EH (cell line): ENCODE data around the gene SUGT1.
A peak's percentile ranks its signal among the peaks of the same experiment; 100 is the strongest.
"Not testable (repeated sequence)": the region's sequence is repeated elsewhere in the genome, so short reads cannot be mapped to it uniquely, and the experiment has no call there.

Experiments used
- DNase-seq: peaks from one replicate; pipeline ENCODE4 v3.0.0-alpha.2; 2015; ENCODE audit warnings: low read depth

Gene SUGT1

DNA sequence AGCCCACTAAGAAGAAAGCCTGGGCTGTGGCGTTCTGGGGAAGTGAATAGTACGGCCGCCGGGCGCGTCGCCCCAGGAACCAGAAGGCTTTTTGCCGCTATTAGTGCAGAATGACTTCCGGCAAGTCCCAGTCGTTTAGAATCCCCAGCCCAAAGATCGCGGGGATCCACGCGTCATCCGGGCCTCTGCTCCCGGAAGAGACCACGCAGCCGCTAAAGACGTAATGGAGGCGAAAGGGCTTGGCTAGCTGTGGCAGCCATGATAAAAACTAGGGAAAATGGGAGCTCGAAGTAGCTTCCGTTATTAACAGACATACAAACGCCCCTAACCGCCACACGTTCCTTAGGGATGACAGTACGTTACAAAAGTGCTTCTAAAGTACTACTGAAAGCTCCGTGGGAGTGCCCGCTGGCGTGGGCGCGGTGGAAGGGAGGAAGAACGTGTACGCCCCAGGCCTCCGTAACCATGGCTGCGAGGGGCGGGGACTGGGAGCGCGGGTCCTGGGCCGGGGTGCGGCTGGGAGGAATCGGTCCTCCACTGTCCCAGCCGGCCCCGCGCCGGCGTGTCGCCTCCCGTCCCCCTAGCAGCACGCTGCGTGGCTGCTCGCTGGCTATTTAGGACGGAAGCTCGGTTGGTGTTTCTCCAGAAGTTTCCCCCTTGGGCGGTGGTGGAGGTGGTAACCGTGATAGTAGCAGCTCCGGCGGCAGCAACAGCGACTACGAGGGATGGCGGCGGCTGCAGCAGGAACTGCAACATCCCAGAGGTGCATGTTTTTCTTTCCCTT lies at the start of gene SUGT1:
Gene SUGT1, plus strand, starts transcription at position 641 of the 784 bp plus-strand sequence. Its CDS starts 85 bp downstream, at position 726.
- DNase-seq: peak; percentile 99

DNA sequence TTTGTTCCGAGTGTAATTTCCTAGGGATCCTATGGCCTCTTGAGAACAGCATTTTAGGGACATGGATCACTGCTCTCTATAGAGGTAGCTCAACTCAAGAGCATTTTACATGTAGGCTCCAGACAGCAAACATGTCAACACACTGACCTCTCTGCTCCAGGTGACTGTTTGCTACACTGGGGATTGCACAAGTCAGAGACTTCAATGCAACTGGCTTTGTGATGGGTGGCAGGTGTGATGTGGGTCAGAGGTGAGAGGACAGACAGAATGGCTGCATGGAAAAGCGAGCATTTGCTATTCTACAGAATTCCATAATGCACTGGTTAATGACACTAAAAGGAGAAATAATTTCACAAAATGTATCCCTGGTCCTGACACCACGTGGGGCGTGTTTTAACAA lies 49.3 kb upstream of the SUGT1 start:
- DNase-seq: not testable (repeated sequence)

DNA sequence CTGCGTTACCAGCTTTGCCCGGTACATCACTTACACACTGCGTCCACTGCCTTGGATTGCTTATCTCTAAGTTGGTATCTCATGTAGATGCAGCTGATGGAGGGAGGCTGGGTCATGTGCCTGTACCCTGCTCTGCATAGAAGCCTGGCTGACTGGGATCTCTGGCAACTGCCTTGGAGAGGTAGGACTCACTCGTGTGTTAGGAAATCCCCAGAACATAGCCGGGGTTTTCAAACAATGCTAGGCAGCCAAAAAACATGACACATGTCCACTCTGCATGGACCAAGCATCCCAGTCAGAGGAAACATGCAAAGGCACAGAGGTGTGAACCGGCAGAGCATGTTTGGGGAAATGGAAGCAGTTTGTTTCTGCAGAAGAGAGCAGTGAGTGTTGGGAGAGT lies 46.5 kb upstream of the SUGT1 start:
- not testable (repeated sequence) for DNase-seq

DNA sequence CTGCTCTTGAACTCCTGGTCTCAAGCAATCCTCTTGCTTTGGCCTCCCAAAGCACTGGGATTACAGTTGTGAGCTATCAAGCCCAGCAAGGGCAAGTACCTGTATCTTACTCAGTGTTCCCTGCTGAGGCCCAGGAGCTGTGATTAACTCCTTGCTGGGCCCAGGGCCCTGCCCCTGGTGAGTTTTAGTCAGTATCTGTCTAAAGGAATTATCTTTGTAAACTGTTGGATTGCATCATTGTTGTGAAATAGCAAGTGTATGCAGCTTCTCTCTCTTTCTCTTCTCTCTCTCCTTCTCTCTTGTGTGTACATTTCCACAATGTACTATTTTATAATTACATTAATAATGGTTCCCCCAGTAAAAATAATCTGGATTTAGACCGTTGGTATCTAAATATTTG lies 45.8 kb upstream of the SUGT1 start:
- peak; percentile 11 for DNase-seq

DNA sequence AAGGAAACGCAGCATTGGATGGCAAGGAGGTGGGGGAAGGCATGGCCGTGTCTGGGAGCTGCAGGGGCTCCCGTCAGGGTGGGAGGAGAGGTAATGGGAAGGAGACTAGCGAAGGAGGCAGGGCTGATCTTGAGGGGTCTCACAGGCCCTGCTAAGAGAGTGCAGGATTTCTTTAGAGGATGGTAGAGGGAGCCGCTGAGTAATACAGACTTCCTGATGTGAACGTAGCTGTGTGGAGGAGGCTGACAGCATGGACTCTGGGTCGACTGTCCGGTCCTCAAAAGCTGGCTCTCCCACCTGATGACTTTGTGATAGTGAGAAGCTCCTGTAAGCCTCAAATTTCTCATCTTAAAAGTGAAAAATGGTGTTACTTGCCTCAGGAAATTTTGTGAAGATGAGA lies 44.5 kb upstream of the SUGT1 start:
- not testable (repeated sequence) for DNase-seq

DNA sequence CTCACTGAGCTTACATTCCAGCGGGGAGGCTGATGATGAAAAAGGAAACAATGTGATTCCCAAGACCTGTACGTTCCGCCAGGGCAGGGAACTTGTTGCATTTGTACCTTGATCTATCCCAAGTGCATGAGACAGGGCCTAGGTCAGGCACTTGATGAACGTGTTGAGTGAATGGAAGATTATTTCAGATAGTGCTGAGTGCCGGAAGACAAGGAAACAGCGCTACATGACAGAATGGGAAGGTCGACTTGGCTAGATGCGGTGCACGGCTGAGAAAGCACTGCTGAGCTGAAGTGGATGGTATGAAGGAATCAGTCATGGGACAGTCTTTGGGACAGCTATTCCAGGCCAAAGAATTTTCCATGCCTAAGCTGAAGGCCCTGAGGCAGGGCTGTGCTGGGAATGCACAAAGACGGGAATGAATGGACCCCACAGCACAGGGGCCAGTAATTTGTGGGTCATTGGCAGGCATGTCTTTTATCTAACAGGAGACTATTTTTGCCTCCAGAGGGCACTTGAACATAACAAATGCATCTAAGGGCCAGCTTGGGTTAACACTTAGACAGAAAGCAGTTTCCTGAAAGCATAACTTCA lies 43.5 kb upstream of the SUGT1 start:
- DNase-seq: peak; percentile 58

DNA sequence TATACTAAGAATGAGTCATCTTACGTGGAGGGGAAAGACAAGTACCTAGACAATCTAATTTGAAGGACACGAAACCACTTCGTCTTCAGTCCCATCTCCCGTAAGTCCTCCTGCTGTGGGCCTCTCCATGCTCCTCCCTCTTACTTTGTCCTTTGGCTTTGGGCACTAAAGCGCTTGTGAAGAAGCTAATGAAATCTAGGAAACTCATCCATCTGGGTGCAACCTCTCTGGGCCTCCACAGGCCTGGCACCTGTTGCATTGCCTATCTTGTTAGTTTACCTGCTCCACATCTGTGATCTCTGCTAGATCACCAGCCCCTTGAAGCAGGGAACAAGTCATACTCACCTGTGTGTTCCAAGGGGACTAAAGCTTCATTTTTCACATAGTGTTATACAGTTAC lies 42.5 kb upstream of the SUGT1 start:
- DNase-seq: not testable (repeated sequence)

DNA sequence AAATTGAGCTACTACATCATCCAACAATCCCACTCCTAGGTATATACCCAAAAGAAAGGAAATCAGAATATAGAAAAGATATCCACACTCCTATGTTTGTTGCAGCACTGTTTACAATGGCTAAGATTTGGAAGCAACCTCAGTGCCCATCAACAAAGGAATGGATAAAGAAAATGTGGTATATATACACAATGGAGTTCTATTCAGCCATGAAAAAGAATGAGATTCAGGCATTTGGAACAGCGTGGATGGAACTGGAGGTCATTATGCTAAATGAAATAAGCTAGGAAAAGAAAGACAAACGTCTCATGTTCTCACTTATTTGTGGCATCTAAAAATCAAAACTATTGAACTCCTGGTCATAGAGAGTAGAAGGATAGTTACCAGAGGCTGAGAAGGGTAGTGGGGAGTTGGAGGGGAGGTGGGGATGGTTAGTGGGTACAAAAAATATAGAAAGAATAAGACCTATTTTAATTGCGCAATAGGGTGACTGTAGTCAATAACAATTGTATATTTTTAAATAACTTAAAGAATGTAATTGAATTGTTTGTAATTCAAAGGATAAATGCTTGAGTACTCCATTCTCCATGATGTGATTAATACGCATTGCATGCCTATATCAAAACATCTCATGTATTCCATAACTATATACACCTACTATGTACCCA lies 37.4 kb upstream of the SUGT1 start:
- DNase-seq: no peak

DNA sequence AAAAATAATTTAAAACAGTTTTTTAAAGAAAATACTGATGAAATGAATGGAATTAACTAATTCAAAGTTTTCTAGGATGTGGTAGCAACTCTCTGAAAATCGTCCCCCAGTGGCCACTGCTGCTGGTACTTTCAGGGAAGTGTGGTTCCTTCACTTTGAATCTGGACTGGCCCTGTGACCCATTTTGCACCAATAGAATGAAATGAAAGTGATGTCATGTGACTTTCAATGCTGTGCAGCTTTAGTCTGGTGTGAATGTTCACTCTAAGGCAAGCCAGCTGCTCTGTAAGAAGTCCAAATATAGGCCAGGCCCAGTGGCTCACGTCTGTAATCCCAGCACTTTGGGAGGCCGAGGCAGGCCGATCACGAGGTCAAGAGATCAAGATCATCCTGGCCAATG lies 36.8 kb upstream of the SUGT1 start:
- no peak for DNase-seq

DNA sequence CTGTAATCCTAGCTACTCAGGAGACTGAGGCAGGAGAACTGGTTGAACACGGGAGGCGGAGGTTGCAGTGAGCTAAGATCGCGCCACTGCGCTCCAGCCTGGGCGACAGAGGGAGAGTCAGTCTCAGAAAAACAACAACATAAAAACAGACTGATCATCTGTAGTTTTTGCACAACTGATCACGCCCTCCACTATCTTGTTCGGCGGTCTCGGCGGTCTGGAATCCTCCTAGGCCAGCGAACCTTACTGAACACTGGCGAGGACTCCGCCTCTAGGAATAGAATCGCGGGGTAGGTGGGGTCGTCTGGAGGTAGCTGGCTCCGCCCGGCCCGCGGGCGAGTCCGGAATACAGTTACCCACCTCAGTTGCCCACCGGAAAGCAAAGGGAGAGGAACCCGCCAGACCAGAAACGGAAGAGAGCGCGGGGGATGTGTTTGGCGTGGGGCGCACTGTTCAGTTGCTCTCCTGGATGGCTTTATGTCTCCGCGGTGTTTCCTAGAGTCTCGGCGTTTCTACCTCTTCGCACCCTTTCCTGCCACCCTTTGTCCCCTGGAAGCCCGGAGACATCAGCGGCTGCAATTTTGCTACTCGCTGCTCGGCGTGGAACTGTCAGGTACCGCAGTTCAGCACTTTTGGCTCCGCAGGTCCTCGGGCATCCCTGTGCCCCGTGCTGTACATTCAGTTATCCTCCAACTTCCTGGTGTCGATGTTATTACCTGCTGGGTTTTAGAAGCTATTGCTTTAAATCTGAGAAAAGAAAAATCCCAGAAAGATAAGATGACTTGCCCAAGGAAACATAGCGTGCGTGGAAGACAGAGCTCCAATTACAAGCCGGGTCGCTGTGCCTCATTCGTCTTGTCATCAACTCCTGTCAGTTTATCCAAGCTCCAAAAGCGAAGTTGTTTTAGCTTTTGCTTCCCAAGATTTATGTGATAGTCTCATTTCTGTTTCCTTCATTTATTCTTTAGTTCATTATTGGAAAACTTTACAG lies 35.3 kb upstream of the SUGT1 start:
- DNase-seq: peak; percentile 86

DNA sequence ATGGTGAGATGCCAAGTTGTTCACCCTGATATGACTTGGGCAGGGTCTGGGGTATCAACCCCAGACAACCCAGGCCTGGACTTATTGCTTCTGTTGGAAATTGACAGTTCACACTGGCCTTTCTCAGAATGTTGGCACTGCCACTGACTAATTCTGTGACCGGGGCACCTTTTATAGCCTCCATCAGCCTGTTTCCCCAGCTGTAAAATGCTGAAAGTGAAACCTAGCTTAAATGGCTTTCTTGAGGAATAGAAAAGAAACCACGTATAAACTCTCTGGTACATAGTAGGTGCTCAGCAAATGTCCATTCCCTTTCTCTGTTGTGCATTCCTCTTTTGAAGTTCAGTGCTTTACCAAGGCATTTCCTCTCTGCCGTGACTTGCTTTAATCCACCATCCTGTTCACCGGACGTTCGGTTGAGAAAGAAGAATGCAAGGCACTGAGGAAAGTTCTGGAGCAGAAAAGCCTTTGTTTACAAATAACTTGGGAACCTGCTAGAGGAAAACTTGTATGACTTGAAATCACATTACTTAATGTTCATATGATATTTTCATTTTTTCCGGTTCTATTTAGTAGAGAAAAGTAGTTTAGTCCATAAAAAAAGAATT lies 21.4 kb upstream of the SUGT1 start:
- not testable (repeated sequence) for DNase-seq

DNA sequence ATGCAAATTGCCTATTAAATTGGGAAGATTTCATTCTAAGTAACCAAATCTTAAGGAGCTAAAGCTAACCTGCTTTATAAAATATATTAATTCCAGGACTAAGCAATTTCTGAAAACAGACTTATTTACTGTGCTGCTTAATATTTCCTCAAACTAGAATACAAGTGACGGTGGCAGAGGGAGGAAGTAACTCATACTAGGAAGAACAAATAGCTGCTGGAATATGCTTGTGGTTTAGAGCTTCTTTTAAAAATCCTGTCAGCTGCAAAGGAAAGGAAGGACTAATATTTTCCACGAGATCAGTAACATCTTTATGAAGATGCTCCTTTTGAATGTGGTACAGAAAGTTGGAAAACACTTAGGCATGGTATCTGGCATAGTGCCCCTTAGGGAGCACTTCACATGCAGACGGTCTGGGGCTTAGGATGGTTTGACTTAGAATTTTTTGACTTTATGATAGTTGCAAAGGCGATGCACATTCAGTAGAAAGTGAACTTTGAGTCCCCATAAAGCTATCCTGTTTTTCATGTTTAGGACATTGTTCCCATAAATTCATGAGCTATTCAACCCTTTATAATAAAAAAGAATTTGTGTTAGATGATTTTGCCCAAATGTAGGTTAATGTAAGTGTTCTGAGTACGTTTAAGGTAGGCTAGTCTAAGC lies 13.8 kb upstream of the SUGT1 start:
- DNase-seq: no peak

DNA sequence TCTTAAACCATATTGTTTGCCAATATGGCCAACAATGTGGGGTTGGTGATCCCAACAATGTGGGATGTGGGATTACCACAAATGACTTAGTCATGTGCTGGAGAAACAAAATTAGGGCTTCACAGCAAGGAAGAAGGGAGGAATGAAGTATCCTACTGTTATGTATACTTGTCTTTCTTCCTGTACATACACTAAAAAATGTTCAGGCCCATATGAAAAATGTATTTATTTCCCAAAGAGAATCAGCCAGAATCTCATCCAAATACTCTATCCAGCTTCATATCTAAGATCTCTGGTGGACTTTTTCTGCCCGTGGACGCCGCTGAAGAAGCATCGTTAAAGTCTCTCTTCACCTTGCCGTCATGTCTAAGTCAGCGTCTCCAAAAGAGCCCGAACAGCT lies 10.5 kb upstream of the SUGT1 start, which contains the start of gene HNRNPA1L2:
Gene HNRNPA1L2, plus strand, starts transcription at position 301 of the 400 bp plus-strand sequence. Its CDS starts 62 bp downstream, at position 363.
- DNase-seq: no peak

DNA sequence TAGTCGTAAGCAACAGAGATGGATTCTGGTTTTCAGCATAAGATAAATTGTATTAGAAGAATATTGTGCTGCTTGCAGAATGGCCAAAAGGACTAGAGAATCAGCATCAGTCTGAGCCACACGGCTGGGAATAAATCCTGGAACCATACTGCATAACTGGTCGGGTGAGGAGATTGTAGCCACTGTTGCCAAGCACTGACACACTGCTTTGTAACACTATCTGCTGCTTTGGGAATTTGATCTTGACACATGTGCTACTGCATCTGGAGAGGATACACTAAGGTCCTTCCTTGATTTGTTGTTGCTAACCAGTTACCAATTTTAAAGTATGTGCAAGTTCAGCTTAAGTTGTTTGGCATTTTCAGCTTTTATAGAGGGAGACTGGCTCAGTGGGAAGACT lies 8.5 kb upstream of the SUGT1 start:
- no peak for DNase-seq

DNA sequence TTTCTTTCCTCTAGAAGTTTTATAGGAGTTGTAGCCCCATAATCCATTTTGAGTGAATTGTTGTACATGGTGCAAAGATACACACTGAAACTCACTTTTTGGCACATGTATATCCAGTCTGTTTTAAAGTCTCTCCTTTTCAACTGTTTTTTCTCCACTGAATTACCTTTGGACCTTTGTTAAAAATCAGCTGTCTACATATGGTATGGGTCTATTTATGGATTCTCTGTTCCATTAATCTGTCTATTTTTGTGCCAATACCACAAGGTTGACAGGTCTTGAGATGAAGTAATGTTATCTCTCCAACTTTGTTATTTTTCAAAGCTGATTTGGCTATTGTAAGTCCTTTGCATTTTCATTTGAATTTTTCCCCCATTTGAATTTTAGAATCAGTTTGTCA lies 5.7 kb upstream of the SUGT1 start:
- no peak for DNase-seq

DNA sequence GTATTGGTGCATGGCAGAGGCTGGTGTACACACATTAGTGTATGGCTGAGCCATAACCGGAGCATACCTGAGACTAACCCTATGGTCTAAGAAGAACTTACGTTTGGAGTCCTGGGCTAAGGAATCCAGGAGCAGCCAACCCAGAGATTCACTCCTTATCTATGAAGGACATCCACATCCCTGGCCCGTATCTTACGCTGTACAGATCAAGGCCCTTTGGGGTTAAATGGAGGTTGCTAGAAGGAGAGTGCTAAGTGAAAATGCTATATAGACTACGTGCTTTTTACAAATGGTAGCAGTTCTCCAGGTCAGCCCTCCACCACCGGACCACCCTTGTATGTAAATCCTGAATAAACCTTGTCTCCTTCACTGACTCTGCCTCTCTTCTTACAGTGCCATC lies 1.9 kb upstream of the SUGT1 start:
- DNase-seq: no peak

DNA sequence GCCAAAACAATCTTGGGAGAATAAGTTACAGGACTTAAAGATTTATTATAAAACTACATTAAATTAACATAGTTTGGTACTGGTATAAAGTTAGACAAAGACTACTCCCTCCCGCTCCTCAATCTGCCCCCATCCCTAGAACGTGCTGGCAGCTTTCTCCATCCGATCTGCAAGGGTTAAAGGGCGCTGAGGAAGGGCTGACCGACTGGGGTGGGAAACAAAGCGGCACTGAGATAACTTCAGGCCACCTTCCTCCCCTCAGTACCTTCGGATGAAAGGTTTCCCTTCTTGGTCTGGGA lies 790 bp upstream of the SUGT1 start:
- no peak for DNase-seq

DNA sequence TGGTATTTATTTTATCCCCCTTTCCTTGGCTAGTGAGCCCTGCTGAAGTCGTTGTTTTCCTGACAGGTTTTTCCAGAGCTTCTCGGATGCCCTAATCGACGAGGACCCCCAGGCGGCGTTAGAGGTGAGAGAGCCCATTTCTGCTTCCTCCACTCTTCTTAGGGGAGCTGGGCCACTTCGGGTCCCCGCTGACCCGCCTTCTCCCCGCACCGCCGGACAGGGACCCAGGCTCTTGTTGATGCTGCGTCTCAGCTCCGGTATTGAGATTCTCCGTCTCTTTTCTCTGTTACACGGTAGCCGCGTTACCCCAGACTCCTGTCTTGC lies 306 bp downstream of the SUGT1 start:
- DNase-seq: no peak

DNA sequence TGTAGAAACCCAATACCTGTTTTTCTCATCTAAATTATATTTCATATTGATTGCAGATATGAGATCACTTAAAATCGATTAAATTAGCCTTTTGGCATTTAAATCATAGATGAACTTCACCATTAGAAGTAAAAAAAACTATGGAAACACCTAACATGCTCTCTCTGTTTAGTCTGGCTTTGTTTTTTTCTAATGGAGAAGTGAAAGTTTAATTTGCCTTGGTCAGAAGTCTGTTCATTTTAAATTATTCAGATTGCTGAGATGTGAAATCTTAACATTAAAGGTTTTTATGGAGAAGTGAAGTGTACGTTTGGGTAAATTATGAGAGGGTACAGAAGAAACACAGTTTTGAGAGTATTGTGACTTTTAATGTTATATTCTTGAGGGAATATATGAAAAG lies 6.7 kb downstream of the SUGT1 start:
- no peak for DNase-seq

DNA sequence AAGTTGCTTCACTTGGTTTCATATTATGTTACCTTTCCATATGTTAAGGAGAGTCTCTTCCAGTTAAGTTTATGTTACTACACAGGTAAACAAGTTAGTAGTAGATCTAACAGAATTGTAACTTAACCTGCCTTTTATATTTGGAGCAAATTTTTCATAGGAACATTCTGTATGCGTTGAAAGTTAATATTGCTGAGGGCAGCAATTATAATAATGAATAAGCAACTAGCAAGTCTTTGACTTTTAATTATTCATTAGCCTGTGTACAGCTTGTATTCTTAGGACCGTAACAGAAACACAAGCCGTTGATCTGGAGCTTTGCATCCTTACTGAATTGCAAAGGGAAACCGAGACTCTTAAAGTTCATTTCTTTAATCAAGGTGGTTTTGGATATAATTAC lies 11.6 kb downstream of the SUGT1 start:
- no peak for DNase-seq

DNA sequence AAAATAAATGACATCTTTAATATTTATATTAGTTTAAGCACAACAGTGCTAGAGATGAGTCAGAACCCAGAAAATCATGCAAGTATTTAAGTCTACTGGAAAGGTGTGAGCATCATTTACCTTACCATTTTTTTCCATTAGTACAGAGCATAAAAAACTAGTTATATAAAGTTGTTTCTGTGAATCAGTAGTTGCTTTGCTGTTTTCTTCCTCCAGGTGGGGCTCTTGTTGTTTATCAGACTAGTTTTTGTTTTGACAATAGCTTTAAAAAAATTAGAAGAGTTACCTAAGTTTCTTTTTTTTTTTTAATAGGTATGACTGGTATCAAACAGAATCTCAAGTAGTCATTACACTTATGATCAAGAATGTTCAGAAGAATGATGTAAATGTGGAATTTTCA lies 12.7 kb downstream of the SUGT1 start:
- peak; percentile 33 for DNase-seq
